Measurements from ENCODE around the gene EOLA1.
"Not testable (repeated sequence)": the region's sequence is repeated elsewhere in the genome, so short reads cannot be mapped to it uniquely, and the experiment has no call there.

The EOLA1 gene

DNA sequence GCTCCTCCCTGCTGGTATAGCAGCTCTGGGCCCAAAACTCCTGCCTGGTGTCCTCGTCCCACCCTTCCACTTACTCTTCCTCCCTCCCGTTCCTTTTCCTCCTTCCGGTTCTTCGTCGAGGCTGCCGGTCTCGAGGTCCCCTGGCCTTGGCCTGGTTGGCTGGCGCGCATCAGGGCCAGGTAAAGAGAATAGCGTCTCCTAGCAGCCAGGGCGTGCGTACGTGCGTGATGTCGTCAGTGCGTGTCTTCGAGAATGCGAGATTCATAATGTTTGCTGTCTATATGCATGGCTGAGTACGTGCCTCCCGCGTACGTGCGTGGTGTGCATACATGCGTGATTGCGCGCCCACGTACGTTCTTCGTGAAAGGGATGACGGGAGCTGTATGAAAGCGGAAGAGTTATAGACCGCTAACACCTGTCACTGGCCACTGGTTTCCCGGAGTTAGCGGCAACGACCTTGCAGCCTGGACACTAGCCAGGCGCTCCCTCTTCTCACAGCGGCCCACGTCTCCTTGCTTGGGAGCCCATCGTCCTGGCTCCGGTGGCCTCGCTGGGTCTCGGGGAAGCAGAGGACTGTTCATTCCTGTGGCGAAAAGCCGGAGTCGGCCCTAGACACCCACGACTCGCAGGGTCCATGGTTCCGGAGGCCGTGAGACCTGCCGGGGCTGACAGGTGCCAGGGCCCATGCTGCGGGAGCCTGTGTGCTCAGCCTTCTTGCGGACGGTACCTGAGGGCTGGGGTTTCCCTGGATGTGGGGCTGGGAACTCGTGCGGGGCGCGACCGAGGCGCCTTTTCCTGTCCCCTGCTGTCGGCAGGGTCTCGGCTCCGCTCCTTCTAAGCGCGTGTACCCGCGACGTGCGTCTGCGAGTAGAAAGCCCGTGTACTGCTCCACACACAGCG, at the start of gene EOLA1:
EOLA1 (plus strand) TSS at position 392 of the 900 bp plus-strand sequence. CDS start 4,619 bp downstream, outside the sequence.
- Mint-ChIP-seq H3K4me1 (peaks cover 12% of the 10 kb centered on the region), H3K27ac (peak within 1 kb of the TSS; percentile 98)
- DNase-seq, result peak; percentile 93

GRCh38 chrX:149491812-149492211, 49.0 kb upstream of the EOLA1 start:
- CTCF ChIA-PET, result no interaction called here
- DNase-seq, result no peak
- no peaks in the 10 kb centered on the region for H3K27me3 Mint-ChIP-seq
- no peaks in the 10 kb centered on the region for H3K9me3 Mint-ChIP-seq
- no peak overlapping the region for H3K27ac Mint-ChIP-seq
- H3K4me1 Mint-ChIP-seq, result peaks cover 7% of the 10 kb centered on the region
- peaks cover 26% of the 10 kb centered on the region for H3K36me3 Mint-ChIP-seq
- H3K4me3 Mint-ChIP-seq, result no peak overlapping the region

More for the DNA sequence above, at the start of gene EOLA1:
- peak within 1 kb of the TSS; percentile 88 for H3K4me3 Mint-ChIP-seq
- H3K36me3 Mint-ChIP-seq, result peaks cover 4% of the 10 kb centered on the region
- H3K27me3 Mint-ChIP-seq, result no peaks in the 10 kb centered on the region
- H3K9me3 Mint-ChIP-seq, result no peaks in the 10 kb centered on the region
- CTCF ChIA-PET, result interaction anchor here (0.9 to 2.3 kb wide), 3 partner anchors 13 to 30 kb away, joined by 3 to 10 read pairs (median 6); no protein-coding TSS in a partner anchor

GRCh38 chrX:149493567-149494562, 46.9 kb upstream of the EOLA1 start:
- H3K27me3 Mint-ChIP-seq, result no peaks in the 10 kb centered on the region
- no peak for DNase-seq
- no peaks in the 10 kb centered on the region for H3K4me1 Mint-ChIP-seq
- H3K36me3 Mint-ChIP-seq, result peaks cover 20% of the 10 kb centered on the region
- CTCF ChIA-PET, result interaction anchor here (0.9 kb wide), 1 partner anchor 337 kb away, joined by 3 read pairs; no protein-coding TSS in a partner anchor
- no peak overlapping the region for H3K4me3 Mint-ChIP-seq
- no peak overlapping the region for H3K27ac Mint-ChIP-seq
- H3K9me3 Mint-ChIP-seq, result no peaks in the 10 kb centered on the region

- no peak for DNase-seq
- H3K36me3 Mint-ChIP-seq, result peaks cover 21% of the 10 kb centered on the region
- peaks cover 4% of the 10 kb centered on the region for H3K4me1 Mint-ChIP-seq
- H3K9me3 Mint-ChIP-seq, result no peaks in the 10 kb centered on the region
- no peak overlapping the region for H3K4me3 Mint-ChIP-seq
- no peak overlapping the region for H3K27ac Mint-ChIP-seq
- CTCF ChIA-PET, result no interaction called here
- H3K27me3 Mint-ChIP-seq, result no peaks in the 10 kb centered on the region
Measured at GRCh38 chrX:149494844-149495565, 45.8 kb upstream of the EOLA1 start.

GRCh38 chrX:149495573-149496071, 45.2 kb upstream of the EOLA1 start:
- Mint-ChIP-seq H3K9me3 (no peaks in the 10 kb centered on the region), H3K27me3 (no peaks in the 10 kb centered on the region), H3K27ac (no peak overlapping the region), H3K36me3 (peaks cover 23% of the 10 kb centered on the region), H3K4me1 (peaks cover 10% of the 10 kb centered on the region), H3K4me3 (no peak overlapping the region)
- CTCF ChIA-PET, result no interaction called here
- no peak for DNase-seq

- Mint-ChIP-seq H3K27ac (no peak overlapping the region), H3K9me3 (no peaks in the 10 kb centered on the region), H3K27me3 (no peaks in the 10 kb centered on the region), H3K4me3 (no peak overlapping the region), H3K36me3 (peaks cover 23% of the 10 kb centered on the region), H3K4me1 (peaks cover 24% of the 10 kb centered on the region)
- CTCF ChIA-PET, result no interaction called here
- DNase-seq, result no peak
Measured at GRCh38 chrX:149497054-149497453, 43.8 kb upstream of the EOLA1 start.

DNA sequence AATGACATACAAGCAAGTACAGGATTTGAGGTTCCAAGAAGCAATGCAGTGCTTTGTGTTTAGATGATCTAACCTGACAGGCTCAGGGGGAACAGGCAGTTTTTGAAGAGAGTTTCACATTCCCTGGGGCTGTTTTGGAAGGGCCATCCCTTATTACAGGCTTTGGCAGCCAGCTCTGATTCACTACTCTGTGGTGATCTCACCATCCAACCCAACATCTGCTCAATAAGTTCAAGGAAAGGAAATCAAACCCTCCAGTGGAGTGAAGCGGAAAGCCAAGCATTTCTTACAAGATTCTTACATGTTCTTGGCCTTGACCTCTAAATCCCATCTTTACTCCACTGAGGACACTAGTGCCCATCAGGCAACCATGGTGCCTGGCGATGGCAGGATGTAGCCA, 43.2 kb upstream of the EOLA1 start:
- Mint-ChIP-seq H3K9me3 (no peaks in the 10 kb centered on the region), H3K27ac (peak overlapping the region; percentile 58), H3K36me3 (peaks cover 25% of the 10 kb centered on the region), H3K4me3 (no peak overlapping the region), H3K27me3 (no peaks in the 10 kb centered on the region), H3K4me1 (peaks cover 30% of the 10 kb centered on the region)
- DNase-seq, result no peak
- CTCF ChIA-PET, result interaction anchor here (0.6 kb wide), 1 partner anchor 32 kb away, joined by 3 read pairs; no protein-coding TSS in a partner anchor

DNA sequence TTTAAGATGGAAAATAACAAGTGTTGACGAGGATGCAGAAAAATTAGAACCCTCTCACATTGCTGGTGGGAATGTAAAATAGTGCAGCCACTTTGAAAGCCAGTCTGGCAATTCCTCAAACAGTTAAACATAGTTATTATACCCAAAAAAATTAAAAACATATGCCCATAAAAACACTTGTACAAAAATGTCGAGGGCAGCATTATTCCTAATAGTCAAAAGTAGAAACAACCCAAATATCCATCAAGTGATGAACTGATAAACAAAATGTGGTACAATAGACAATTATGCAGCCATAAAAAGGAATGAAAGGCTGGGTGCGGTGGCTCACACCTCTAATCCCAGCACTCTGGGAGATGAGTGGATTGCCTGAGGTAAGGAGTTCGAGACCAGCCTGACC, 42.0 kb upstream of the EOLA1 start:
- peaks cover 34% of the 10 kb centered on the region for H3K4me1 Mint-ChIP-seq
- no peaks in the 10 kb centered on the region for H3K9me3 Mint-ChIP-seq
- no peak overlapping the region for H3K27ac Mint-ChIP-seq
- H3K4me3 Mint-ChIP-seq, result no peak overlapping the region
- H3K27me3 Mint-ChIP-seq, result no peaks in the 10 kb centered on the region
- H3K36me3 Mint-ChIP-seq, result peaks cover 25% of the 10 kb centered on the region
- CTCF ChIA-PET, result no interaction called here
- DNase-seq, result no peak

DNA sequence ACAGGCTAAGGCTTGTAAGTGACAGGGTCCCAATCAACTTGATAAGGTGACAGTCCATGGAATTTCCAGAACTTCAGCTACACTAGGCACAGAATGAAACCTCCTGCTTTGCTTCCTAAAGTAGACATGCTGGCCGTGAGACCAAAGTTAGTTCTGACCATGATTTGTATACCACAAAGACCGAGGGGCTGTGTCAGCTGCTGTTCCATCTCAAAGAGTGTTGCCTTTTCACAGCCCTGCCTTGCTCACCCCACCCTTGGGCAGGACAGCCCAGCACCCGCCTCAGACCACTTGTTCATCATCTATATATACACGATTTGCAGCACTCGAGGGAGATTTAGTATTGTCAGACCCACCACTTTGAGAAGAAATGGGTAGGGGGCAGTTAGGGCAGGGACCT, 41.0 kb upstream of the EOLA1 start:
- CTCF ChIA-PET, result no interaction called here
- Mint-ChIP-seq H3K4me1 (peaks cover 43% of the 10 kb centered on the region), H3K4me3 (no peak overlapping the region), H3K27ac (no peak overlapping the region), H3K36me3 (peaks cover 24% of the 10 kb centered on the region), H3K27me3 (no peaks in the 10 kb centered on the region), H3K9me3 (no peaks in the 10 kb centered on the region)
- no peak for DNase-seq

DNA sequence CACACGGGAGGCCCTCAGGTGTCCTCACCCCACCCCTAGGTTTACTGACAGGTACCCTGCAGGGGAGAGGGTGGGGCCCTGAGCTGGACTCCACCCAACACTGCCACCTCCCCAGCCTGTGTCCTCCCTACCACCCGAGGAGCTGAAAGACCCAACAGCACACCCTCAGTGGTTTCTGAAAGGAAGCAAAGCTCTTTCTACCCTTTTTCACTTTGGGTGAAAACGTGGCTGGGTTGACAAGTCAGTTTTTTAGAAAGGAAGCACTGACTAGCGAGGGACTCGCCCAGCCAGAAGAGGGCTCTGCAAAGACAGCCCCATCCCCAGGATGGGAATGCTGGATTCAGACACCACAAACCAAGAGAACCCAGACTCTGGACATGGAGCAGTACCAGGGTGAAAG, 37.9 kb upstream of the EOLA1 start:
- peak; percentile 23 for DNase-seq
- H3K9me3 Mint-ChIP-seq, H3K27me3 Mint-ChIP-seq, H3K4me3 Mint-ChIP-seq, CTCF ChIA-PET: not testable (repeated sequence)
- H3K4me1 Mint-ChIP-seq, result peaks cover 53% of the 10 kb centered on the region
- H3K36me3 Mint-ChIP-seq, result peaks cover 15% of the 10 kb centered on the region
- peak overlapping the region; percentile 73 for H3K27ac Mint-ChIP-seq

- peaks cover 53% of the 10 kb centered on the region for H3K4me1 Mint-ChIP-seq
- CTCF ChIA-PET, H3K9me3 Mint-ChIP-seq, H3K27me3 Mint-ChIP-seq: not testable (repeated sequence)
- H3K4me3 Mint-ChIP-seq, result peak overlapping the region; percentile 89
- H3K36me3 Mint-ChIP-seq, result peaks cover 15% of the 10 kb centered on the region
- DNase-seq, result peak; percentile 77
- H3K27ac Mint-ChIP-seq, result peak overlapping the region; percentile 79
Measured at GRCh38 chrX:149503446-149503845, 37.4 kb upstream of the EOLA1 start.

DNA sequence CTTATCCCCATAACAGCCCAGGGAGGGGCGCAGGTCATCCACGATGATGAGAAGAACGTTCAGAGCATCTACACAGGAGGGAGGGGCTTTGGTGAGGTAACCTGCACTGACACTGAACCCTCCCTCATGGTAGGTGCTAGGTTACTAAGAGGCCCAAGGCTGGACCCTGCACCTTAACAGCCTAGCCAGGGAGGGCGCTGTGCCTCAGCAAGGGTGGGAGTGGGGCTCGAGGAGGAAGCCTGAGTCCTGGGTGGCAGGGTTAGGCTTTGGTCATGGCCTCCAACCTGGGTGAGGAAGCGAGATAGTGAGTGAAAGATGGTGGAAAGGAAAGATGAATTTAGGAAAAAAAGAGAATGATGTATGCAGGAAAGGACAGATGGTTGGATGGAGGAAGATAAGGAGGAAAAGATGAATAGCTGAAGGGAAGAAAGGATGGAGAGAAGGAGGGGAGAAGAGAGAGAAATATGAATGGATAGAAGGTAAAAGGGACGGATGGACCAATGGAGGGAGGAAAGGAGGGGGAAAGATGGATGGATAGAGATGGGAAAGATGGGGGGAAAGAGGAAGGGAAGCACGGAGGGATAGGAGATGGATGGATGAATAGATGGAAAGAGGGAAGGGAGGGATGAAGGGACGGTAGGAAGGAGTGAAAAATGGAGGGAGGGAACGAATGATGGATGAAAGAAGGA, 36.4 kb upstream of the EOLA1 start:
- CTCF ChIA-PET, result no interaction called here
- Mint-ChIP-seq H3K27me3 (peaks cover 6% of the 10 kb centered on the region), H3K4me3 (peak overlapping the region; percentile 89), H3K4me1 (peaks cover 53% of the 10 kb centered on the region), H3K9me3 (no peaks in the 10 kb centered on the region), H3K27ac (peak overlapping the region; percentile 95), H3K36me3 (peaks cover 15% of the 10 kb centered on the region)
- peak; percentile 72 for DNase-seq

All from activated naive CD4-positive, alpha-beta T cell treated with anti-CD3 and anti-CD28 coated beads, Interleukin-2, amount 10 ng/mL, durations not matched to agents 7 days and 5 days (primary cell).